Epithelial cell of proximal tubule (primary cell): ENCODE data around the gene FCN2. TPM values are rescaled to one million over a fixed set of nuclear protein-coding genes. Genes with fewer than 3 reads are reported as not detected.

Source experiments
- DNase-seq: peaks from one replicate; pipeline ENCODE4 v3.0.0-alpha.2; 2011; ENCODE audit warnings: low read depth
- H3K4me3 ChIP-seq: 2 replicates; pipeline ENCODE4 v1.5.1; 2011; ENCODE audit warnings: low read depth, mild to moderate bottlenecking, low read length
- total RNA-seq: library from RNA; depleted of rRNA; stranded (reverse); fragments of >200 nt; gene quantifications from 2 replicates; pipeline ENCODE4 v1.2.3, GENCODE V29; 2015
- TF ChIP-seq, protein P1 (sequence below): conservative IDR thresholded peaks from 2 replicates; pipeline ENCODE4 v1.5.1; 2012; ENCODE audit warnings: low read depth, mild to moderate bottlenecking, low read length

The FCN2 gene
- total RNA-seq, 1 donor from 2014 or later: not detected

DNA sequence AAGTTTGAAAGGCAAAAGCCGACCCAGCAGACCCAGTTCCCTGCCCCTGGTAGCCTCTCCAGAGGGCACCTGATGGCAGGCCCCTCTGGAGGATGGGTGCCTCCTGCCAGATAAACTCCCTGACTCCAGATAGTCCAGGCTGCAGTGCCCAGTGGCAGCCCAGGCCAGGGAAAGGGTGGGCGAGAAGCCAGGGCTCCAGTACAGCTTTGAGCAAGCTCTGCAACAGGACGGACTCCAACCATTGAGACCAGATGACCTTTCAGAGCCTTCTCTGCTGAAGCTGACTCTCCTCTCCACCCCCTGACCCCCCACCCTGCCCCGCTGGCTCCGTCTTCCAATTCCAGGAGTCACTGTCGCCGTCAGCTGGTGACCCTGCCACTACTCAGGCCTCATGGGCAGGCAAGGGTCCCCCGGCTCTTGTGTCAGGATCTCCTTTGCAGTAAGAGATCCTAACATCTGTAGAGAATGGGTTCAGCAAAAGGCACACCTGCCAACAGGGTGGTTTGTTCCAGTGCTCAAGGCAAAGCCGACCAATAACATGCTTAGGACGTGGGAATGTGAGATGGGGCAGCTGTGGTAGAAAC lies 52.6 kb downstream of the FCN2 start:
- TF ChIP-seq, protein P1, sequence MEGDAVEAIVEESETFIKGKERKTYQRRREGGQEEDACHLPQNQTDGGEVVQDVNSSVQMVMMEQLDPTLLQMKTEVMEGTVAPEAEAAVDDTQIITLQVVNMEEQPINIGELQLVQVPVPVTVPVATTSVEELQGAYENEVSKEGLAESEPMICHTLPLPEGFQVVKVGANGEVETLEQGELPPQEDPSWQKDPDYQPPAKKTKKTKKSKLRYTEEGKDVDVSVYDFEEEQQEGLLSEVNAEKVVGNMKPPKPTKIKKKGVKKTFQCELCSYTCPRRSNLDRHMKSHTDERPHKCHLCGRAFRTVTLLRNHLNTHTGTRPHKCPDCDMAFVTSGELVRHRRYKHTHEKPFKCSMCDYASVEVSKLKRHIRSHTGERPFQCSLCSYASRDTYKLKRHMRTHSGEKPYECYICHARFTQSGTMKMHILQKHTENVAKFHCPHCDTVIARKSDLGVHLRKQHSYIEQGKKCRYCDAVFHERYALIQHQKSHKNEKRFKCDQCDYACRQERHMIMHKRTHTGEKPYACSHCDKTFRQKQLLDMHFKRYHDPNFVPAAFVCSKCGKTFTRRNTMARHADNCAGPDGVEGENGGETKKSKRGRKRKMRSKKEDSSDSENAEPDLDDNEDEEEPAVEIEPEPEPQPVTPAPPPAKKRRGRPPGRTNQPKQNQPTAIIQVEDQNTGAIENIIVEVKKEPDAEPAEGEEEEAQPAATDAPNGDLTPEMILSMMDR: no peak
- DNase-seq: no peak
- H3K4me3 ChIP-seq: no peak overlapping the region

DNA sequence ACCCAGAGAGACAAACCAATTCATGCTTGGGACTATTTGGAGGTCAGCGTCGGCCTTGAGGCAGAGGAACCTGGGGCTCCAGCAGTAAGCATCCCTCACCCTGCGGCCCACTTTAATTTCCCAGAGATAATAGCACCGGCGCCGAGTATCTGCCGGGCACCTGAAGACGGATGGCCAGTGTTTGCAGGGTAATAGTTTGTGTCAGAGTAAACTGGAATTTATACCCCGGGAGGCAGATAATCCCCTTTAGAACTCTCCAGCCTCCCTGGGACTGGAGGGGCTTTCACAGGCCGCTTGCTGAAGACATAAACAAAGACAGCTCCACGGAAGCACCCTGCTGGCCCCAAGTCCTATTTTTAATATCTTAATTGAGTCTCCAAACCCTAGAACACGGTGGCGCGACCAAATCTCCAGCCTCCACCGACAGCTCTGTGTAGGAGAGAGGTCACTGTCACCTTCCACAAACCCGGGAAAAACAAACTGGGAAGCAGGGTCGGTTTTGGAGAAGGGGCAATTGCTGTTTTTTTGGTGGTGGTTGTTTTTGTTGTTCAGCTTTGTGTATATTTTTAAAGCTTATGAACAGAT lies 54.5 kb downstream of the FCN2 start:
- TF ChIP-seq, protein P1: no peak
- H3K4me3 ChIP-seq: no peak overlapping the region
- no peak for DNase-seq

DNA sequence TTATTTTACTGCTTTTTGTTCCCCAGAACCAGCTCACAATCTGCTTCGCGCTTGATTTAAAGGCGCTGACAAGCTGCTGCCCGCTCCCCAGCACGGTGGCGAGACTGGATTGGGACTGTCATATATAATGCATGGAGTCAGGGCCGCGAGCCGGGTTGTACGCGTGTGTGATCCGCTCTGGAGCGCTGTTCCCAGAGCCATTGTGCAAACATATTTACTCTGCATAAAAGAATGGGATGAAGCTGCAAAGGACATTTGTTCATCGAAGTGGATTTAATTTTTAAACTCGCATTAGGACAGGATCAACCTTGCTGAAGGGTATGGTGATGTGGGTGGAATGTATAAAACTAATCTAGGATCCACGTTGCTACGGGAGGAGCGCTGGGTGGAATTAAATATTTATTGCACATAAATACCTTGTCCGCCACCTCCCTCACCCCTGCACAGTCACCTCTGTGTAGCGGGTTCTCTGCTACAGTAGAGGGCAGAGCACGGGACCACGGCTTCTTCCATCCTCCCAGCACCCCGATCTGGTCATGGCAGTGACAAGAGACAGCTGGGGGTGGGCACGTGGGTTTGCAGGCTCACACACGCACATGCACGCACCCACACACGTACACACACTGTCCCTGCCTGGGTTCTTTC lies 55.2 kb downstream of the FCN2 start:
- TF ChIP-seq, protein P1: no peak
- no peak for DNase-seq
- no peak overlapping the region for H3K4me3 ChIP-seq

DNA sequence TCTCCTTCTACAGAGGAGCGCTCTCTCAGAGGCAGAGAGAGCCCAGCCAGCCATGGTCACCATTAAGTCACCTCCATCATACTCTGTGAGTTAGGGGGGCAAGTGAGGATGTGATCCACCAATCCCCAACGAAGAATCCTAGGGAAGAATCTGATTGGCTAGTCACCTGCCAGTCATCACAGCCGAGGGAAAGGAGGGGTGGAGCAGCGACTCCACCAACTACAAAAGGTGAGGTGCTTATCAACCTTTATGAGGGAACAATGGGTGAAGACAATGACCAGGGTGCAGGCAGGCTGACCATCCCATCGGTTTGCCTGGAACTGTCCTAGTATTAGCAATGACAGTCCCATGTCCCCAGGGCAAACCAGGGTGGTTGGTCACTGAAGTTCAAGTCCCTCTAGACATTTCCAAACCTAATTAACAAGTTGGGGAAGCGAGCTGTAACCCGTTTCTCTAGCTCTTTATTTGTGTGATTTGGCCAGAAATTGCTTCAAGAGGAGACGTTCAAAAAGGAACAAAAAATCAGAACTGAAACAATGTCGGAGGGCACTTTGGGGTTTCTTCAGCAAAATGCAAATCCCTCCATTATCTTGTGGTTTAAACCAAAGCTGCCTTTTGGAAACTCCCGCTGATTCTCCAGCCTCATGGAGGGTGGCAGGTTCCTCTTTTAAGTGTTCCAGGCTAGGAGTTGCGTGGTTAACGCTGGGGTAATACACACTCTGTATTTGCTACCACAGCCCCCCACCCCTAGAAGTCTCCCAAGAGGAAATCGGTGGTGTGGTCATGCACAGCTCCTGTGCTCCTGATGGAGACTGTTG lies 55.9 kb downstream of the FCN2 start:
- H3K4me3 ChIP-seq: no peak overlapping the region
- TF ChIP-seq, protein P1: no peak
- DNase-seq: no peak

Other genes with a start within 250 kb of the FCN2 start
- 4.3 and 16.0 TPM in 2 replicates for gene COL5A1, start 239.0 kb upstream of the FCN2 start, total RNA-seq
- not detected in 2 replicates for gene FCN1, start 37.1 kb downstream of the FCN2 start, total RNA-seq
- not detected in 2 replicates for gene OLFM1, start 206.9 kb downstream of the FCN2 start, total RNA-seq